Activated CD4-positive, alpha-beta T cell treated with anti-CD3 and anti-CD28 coated beads for 24 hours (primary cell): ENCODE data around the gene CDC42BPG.
"Not testable (repeated sequence)": the region's sequence is repeated elsewhere in the genome, so short reads cannot be mapped to it uniquely, and the experiment has no call there.

ENCODE experiments used
- DNase-seq, 2 donors: peaks; one replicate each; pipeline ENCODE4 v3.0.0-alpha.2; 2020; ENCODE audit warnings: low read depth in 2 of 2

CDC42BPG gene

GRCh38 chr11:64834723-64835615 is 9.5 kb downstream of the CDC42BPG start:
- no peak for DNase-seq

- no peak for DNase-seq
Measured at GRCh38 chr11:64834031-64834722, 10.3 kb downstream of the CDC42BPG start.

GRCh38 chr11:64833509-64833908 is 10.9 kb downstream of the CDC42BPG start:
- no peak for DNase-seq

GRCh38 chr11:64833198-64833502 is 11.3 kb downstream of the CDC42BPG start:
- no peak for DNase-seq

GRCh38 chr11:64832467-64833197 is 11.8 kb downstream of the CDC42BPG start:
- DNase-seq, result no peak

- no peak for DNase-seq
Measured at GRCh38 chr11:64831411-64831891, 13.0 kb downstream of the CDC42BPG start.

- DNase-seq, result no peak
Measured at GRCh38 chr11:64829536-64830251, 14.8 kb downstream of the CDC42BPG start.

- no peak for DNase-seq
Measured at GRCh38 chr11:64827451-64827839, 17.0 kb downstream of the CDC42BPG start.

- DNase-seq, result no peak
Measured at GRCh38 chr11:64826578-64827450, 17.6 kb downstream of the CDC42BPG start.

- no peak for DNase-seq
Measured at GRCh38 chr11:64826062-64826461, 18.4 kb downstream of the CDC42BPG start.

- DNase-seq, result no peak
Measured at GRCh38 chr11:64823568-64824119, 20.8 kb downstream of the CDC42BPG start.

- no peak for DNase-seq
Measured at GRCh38 chr11:64817476-64817875, 27.0 kb downstream of the CDC42BPG start.

GRCh38 chr11:64815433-64815832 is 29.0 kb downstream of the CDC42BPG start:
- not testable (repeated sequence) for DNase-seq

GRCh38 chr11:64814712-64815187 is 29.7 kb downstream of the CDC42BPG start:
- no peak for DNase-seq

GRCh38 chr11:64813826-64814225 is 30.6 kb downstream of the CDC42BPG start:
- DNase-seq, result no peak

- no peak for DNase-seq
Measured at GRCh38 chr11:64810891-64811272, 33.6 kb downstream of the CDC42BPG start.

- DNase-seq, result peak; percentile 65 to 79
Measured at GRCh38 chr11:64810271-64810890, 34.1 kb downstream of the CDC42BPG start, which contains the start of gene MEN1. Gene MEN1, minus strand, starts transcription at chr11:64810551. Its CDS starts 442 bp downstream, at chr11:64810109.

GRCh38 chr11:64809781-64810241 is 34.6 kb downstream of the CDC42BPG start:
- DNase-seq, result no peak

- DNase-seq, result no peak
Measured at GRCh38 chr11:64805481-64805880, 39.0 kb downstream of the CDC42BPG start.
